Central memory CD8-positive, alpha-beta T cell (primary cell): Measurements from ENCODE around the gene CCN6.

Source experiments
- ATAC-seq: fragments of 150-1000 bp; cut with Tn5 transposase; replicated peaks from 2 replicates; pipeline ENCODE4 v1.10.0; 2022; ENCODE audit warnings: mild to moderate bottlenecking, moderate FRiP score, moderate number of reproducible peaks; ENCODE audit not compliant: poor library complexity, severe bottlenecking; ENCODE audit errors: extremely low read depth
- DNase-seq, 2 donors: peaks; one replicate each; pipeline ENCODE4 v3.0.0; 2021; ENCODE audit warnings: low spot score in 2 of 2
- H3K27ac Mint-ChIP-seq: one replicate; pipeline ENCODE4 v1.8.0; 2022; ENCODE audit warnings: low read depth, mild to moderate bottlenecking, moderate library complexity, mixed read lengths
- H3K27me3 Mint-ChIP-seq: one replicate; pipeline ENCODE4 v1.8.0; 2022; ENCODE audit warnings: mixed read lengths
- H3K36me3 Mint-ChIP-seq: one replicate; pipeline ENCODE4 v1.8.0; 2022; ENCODE audit warnings: mild to moderate bottlenecking, moderate library complexity, mixed read lengths; ENCODE audit not compliant: insufficient read depth
- H3K4me1 Mint-ChIP-seq: one replicate; pipeline ENCODE4 v1.8.0; 2022; ENCODE audit warnings: mixed read lengths
- H3K4me3 Mint-ChIP-seq: one replicate; pipeline ENCODE4 v1.8.0; 2022; ENCODE audit warnings: mild to moderate bottlenecking, moderate library complexity, mixed read lengths
- H3K9me3 Mint-ChIP-seq: one replicate; pipeline ENCODE4 v1.8.0; 2022; ENCODE audit warnings: mixed read lengths

CCN6 gene

DNA sequence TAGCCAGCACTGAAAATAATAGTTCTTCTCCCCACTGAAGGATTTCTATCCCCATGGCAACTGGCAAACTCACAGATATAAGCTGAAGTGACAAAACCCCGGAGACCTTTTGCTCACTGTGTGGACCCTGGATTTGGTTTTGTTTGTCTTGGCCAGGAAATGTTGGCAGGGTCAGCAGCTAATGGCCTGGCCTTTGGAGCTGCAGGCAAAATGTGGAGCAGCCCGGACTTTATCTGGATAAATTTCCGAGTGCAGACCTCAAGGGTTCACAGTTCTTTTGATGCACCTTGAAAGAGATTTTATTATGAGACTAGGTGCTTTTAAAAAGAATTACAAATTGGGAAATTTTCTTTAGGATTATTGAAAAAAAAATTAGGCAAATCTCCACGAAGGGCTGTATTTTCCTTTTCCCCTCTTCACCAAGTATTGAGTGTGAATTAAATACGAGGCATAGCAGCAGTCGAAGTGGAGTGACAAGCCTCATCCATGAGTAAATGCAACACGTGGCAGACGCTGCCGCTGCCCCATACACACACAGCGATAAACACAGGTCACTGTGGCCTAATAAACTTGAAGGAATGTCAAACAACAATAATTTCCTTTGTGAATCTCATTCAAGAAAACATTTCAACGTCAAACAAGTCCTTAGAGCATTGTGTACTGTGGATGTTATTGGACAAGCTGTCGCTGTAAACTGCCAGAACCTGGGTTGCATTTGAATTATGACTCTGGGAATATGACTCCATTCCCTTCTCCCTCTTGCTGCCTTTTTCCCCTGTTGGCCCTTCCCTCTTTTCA is 35.1 kb upstream of the CCN6 start:
- ATAC-seq (no peak), DNase-seq (no peak)
- H3K27ac Mint-ChIP-seq: no peak overlapping the region
- no peaks in the 10 kb centered on the region for H3K9me3 Mint-ChIP-seq
- H3K4me3 Mint-ChIP-seq: no peak overlapping the region
- no peaks in the 10 kb centered on the region for H3K27me3 Mint-ChIP-seq
- peaks cover 19% of the 10 kb centered on the region for H3K4me1 Mint-ChIP-seq
- H3K36me3 Mint-ChIP-seq: peaks cover 1% of the 10 kb centered on the region

GRCh38 chr6:112019589-112019988 is 34.3 kb upstream of the CCN6 start:
- Mint-ChIP-seq H3K36me3 (peaks cover 1% of the 10 kb centered on the region), H3K27me3 (no peaks in the 10 kb centered on the region), H3K9me3 (peaks cover 6% of the 10 kb centered on the region), H3K27ac (no peak overlapping the region), H3K4me3 (no peak overlapping the region), H3K4me1 (peaks cover 19% of the 10 kb centered on the region)
- no peak for DNase-seq
- no peak for ATAC-seq

GRCh38 chr6:112021691-112022310 is 32.1 kb upstream of the CCN6 start:
- H3K4me3 Mint-ChIP-seq: no peak overlapping the region
- ATAC-seq (no peak), DNase-seq (no peak)
- H3K9me3 Mint-ChIP-seq: peaks cover 7% of the 10 kb centered on the region
- no peaks in the 10 kb centered on the region for H3K27me3 Mint-ChIP-seq
- peaks cover 1% of the 10 kb centered on the region for H3K36me3 Mint-ChIP-seq
- H3K4me1 Mint-ChIP-seq: peaks cover 14% of the 10 kb centered on the region
- no peak overlapping the region for H3K27ac Mint-ChIP-seq

DNA sequence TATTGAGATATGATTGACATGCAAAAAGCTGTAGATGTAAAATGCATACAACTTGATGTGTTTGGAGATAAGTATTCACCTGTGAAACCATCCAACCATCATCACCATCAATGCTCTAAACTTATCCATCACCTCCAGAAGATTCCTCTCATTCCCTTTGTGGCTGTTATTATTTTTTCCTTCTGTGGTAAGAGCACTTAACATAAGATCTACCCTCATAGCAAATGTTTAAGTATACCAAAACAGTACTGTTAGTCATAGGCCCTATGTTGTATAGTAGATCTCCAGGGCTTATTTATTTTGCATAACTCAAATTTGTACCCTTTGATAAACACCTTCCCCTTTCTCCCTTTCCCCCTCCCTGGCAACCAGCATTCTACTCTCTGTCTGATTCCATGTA is 31.2 kb upstream of the CCN6 start:
- ATAC-seq (no peak), DNase-seq (no peak)
- peaks cover 7% of the 10 kb centered on the region for H3K9me3 Mint-ChIP-seq
- no peak overlapping the region for H3K27ac Mint-ChIP-seq
- no peak overlapping the region for H3K4me3 Mint-ChIP-seq
- H3K27me3 Mint-ChIP-seq: no peaks in the 10 kb centered on the region
- peaks cover 23% of the 10 kb centered on the region for H3K4me1 Mint-ChIP-seq
- H3K36me3 Mint-ChIP-seq: peaks cover 1% of the 10 kb centered on the region

DNA sequence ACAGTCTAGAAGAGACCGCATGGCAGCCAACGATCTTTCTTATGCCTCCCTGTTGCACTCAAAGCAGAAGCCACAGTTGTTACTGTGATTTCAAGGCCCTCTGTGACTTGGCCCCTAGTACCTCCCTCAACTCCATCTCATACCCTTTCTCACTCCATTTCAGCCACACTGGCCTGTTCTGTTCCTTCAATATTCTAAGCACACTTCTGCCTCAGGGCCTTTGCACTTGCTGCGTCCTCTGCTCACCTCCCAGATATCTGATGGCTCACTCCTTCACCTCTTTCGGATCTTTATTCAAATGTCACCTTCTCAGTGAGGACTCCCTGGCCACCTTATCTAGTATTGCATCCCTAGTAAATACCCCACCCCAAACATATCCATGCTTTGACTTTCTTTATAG is 29.4 kb upstream of the CCN6 start:
- no peaks in the 10 kb centered on the region for H3K27me3 Mint-ChIP-seq
- no peak overlapping the region for H3K27ac Mint-ChIP-seq

DNA sequence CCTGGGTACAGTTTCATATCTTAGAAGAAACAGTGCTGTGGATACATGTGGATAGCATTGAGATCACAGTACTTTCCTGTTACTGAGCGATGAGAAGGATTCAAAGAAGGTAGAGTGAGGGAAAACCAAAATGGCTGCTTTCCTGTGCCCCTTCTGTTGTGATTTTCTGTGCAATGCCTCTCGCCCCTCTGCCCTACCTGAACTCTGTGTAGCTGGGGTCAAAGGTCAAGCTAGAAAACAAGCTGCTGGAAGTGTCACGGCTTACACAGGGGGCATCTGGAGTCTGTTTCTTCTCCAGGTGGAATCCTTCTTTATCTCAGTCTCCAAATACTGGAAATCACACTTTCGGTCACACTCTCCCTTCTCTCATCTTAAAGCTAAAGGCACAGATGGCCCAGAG is 27.0 kb upstream of the CCN6 start:
- Mint-ChIP-seq H3K4me3 (no peak overlapping the region), H3K9me3 (peaks cover 7% of the 10 kb centered on the region), H3K36me3 (no peaks in the 10 kb centered on the region), H3K4me1 (peaks cover 59% of the 10 kb centered on the region), H3K27me3 (no peaks in the 10 kb centered on the region), H3K27ac (peak overlapping the region; percentile 91)
- ATAC-seq (no peak), DNase-seq (no peak)

More for the DNA sequence above, 29.4 kb upstream of the CCN6 start:
- H3K9me3 Mint-ChIP-seq: peaks cover 7% of the 10 kb centered on the region
- DNase-seq: no peak
- ATAC-seq: no peak
- H3K4me3 Mint-ChIP-seq: no peak overlapping the region
- peaks cover 1% of the 10 kb centered on the region for H3K36me3 Mint-ChIP-seq
- peaks cover 41% of the 10 kb centered on the region for H3K4me1 Mint-ChIP-seq

- H3K27ac Mint-ChIP-seq: peak overlapping the region; percentile 91
- peaks cover 53% of the 10 kb centered on the region for H3K4me1 Mint-ChIP-seq
- peaks cover 7% of the 10 kb centered on the region for H3K9me3 Mint-ChIP-seq
- peak; percentile 20 to 56 for DNase-seq
- peak; percentile 98 for ATAC-seq
- no peaks in the 10 kb centered on the region for H3K27me3 Mint-ChIP-seq
- peak overlapping the region; percentile 65 for H3K4me3 Mint-ChIP-seq
- no peaks in the 10 kb centered on the region for H3K36me3 Mint-ChIP-seq
These were observed 25.8 kb upstream of the CCN6 start for GRCh38 chr6:112027942-112028674.

DNA sequence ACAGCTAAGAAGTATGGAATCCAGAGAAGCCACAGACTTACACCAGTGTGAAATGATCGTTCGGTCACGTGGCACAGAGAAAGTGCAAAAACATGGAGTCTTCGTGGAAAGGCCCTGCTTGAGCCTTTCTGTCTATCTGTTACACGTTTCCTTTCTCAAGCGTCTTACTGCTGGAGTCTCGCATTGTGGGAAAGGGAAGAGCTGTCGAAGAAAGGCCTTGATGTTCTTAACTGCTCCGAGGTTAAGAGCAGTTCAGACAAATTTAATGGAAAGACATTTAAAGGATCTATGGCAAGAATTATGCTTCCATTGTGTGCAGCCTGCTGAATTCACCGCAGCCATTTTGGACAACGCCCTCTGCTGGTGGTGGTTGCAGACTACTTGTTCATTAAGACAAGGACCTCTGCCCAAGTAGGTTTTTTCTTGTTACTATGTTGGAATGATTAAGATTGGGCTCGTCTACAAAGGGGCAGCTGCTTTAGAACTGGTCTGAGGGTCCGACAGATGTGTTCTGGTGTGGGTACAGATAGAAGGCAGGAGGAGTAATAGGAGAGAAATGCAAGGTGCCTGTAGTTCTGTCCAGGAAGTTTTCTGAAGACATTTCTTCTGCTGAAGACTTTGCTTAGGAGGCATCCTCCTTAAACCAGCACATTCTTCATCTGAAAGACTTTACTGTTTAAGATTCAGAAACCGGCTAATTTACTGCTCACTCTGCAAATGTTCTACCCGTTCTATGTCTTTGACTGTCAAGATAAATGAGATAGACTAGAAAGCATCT is 24.7 kb upstream of the CCN6 start:
- H3K27me3 Mint-ChIP-seq: no peaks in the 10 kb centered on the region

DNA sequence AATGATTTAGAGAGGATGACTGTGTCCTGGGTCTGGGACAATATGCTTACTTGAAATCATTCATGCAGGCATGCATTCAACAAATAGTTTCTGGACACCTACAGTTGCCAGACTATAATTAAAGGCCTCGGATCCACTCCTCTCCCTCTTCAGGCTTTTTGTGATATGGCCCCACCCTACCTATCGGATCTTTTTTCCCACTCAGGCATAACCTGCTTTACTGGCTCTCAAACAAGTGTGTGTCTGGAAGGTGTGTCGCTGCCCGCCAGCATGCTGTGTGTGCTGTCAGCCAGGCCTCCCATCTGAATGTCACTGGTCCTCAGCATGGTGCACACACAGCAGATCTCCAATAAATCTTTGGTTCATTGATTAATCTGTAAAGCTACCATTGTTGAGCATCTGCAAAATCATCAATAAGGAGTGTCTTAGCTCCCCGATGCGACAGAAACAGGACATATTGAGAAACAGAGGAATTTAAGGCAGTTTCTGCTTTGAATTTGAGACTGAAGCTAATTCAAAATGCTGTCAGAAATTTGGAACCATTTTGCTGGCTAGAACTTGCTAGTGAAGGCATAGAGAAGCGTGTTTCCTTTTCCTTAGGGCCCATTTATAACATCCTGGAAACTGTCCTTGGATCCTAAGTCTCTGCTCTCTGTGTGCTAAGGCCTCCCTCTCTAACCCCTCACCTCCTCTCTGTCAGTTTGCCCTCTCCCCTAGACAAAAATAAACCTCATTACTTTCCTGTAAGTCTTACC is 23.5 kb upstream of the CCN6 start:
- no peak overlapping the region for H3K4me3 Mint-ChIP-seq
- ATAC-seq: no peak
- no peaks in the 10 kb centered on the region for H3K9me3 Mint-ChIP-seq
- H3K27me3 Mint-ChIP-seq: no peaks in the 10 kb centered on the region
- peak overlapping the region; percentile 91 for H3K27ac Mint-ChIP-seq
- H3K36me3 Mint-ChIP-seq: no peaks in the 10 kb centered on the region
- H3K4me1 Mint-ChIP-seq: peaks cover 52% of the 10 kb centered on the region
- DNase-seq: no peak

More for the DNA sequence above, 24.7 kb upstream of the CCN6 start:
- H3K4me3 Mint-ChIP-seq: peak overlapping the region; percentile 55
- ATAC-seq: no peak
- peak overlapping the region; percentile 91 for H3K27ac Mint-ChIP-seq
- H3K36me3 Mint-ChIP-seq: no peaks in the 10 kb centered on the region
- peak in 1 of 2 donors; percentile 47 for DNase-seq
- peaks cover 52% of the 10 kb centered on the region for H3K4me1 Mint-ChIP-seq
- peaks cover 5% of the 10 kb centered on the region for H3K9me3 Mint-ChIP-seq

DNA sequence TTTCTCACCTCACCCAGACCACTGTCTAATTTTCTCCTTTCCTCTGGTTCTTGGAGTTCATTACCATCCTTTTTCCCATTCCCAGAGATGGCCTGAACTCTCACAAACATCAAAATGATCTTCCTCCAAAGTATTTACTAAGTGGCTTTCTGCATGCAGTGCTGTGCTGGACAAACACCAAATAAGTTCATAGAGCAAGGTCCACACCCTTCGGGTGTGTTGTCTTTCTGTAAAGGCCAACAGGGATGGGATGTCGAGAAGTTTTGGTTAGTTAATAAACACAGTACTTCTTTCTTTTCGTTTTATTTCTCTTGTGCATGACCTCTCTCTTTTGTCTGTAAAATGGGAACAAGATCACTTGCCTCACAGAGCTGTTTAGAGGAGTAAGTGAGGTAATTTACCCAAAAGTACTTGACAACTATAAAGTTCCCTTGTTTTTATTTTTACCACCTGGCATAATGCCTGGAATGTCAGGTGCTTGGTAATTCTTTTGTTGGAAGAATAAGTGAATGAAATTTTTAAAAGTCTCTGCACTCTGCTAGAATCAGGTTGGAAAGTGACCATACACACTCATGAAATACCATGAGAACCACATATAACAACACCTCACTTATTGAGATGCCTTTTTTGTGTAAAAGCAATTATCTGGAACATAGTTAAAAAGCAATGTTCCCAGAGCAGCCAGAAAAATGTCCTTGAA is 22.8 kb upstream of the CCN6 start:
- Mint-ChIP-seq H3K4me3 (no peak overlapping the region), H3K27me3 (no peaks in the 10 kb centered on the region), H3K9me3 (no peaks in the 10 kb centered on the region), H3K27ac (peak overlapping the region; percentile 91), H3K4me1 (peaks cover 52% of the 10 kb centered on the region), H3K36me3 (no peaks in the 10 kb centered on the region)
- ATAC-seq (no peak), DNase-seq (no peak)

- Mint-ChIP-seq H3K27ac (no peak overlapping the region), H3K9me3 (no peaks in the 10 kb centered on the region), H3K4me1 (peaks cover 47% of the 10 kb centered on the region), H3K36me3 (no peaks in the 10 kb centered on the region), H3K4me3 (no peak overlapping the region), H3K27me3 (no peaks in the 10 kb centered on the region)
- ATAC-seq (no peak), DNase-seq (no peak)
These were observed 21.9 kb upstream of the CCN6 start for GRCh38 chr6:112031960-112032359.
